HepG2 (cell line): ENCODE measurements around the gene WDR31. TPM values are rescaled to one million over a fixed set of nuclear protein-coding genes. Genes with fewer than 3 reads are reported as not detected.

Experiments used
- ADNP ChIP-seq: sonication (generic); formaldehyde crosslinking; IDR thresholded peaks from 2 replicates; pipeline ENCODE4 v1.4.0; 2020; ENCODE audit warnings: missing genetic modification reagents
- DR1 ChIP-seq: sonication (generic); formaldehyde crosslinking; IDR thresholded peaks from 2 replicates; pipeline ENCODE4 v1.8.0; 2021; ENCODE audit warnings: mild to moderate bottlenecking, missing genetic modification reagents, inconsistent platforms
- IRF1 ChIP-seq: sonication (generic); formaldehyde crosslinking; IDR thresholded peaks from 2 replicates; pipeline ENCODE4 v1.4.0; 2020; ENCODE audit warnings: low read depth, mild to moderate bottlenecking, missing genetic modification reagents
- LCORL ChIP-seq, 2 experiments: fragments of 450-650 bp in 1 of 2; sonication (generic) in 1 of 2; formaldehyde crosslinking in 1 of 2; IDR thresholded peaks; 2 replicates each; pipeline versions ENCODE4 v1.5.0 to v1.6.1; 2017 to 2020; ENCODE audit warnings: antibody characterized with exemption in 1 of 2, missing genetic modification reagents in 1 of 2
- MAX ChIP-seq: IDR thresholded peaks from 2 replicates; pipeline ENCODE4 v1.6.1; 2012; ENCODE audit warnings: inconsistent platforms
- PREB ChIP-seq: sonication (generic); formaldehyde crosslinking; IDR thresholded peaks from 2 replicates; pipeline ENCODE4 v1.4.0; 2020; ENCODE audit warnings: missing genetic modification reagents
- ZBTB46 ChIP-seq: sonication (generic); formaldehyde crosslinking; IDR thresholded peaks from 2 replicates; pipeline ENCODE4 v1.4.0; 2020; ENCODE audit warnings: mild to moderate bottlenecking, missing genetic modification reagents, borderline replicate concordance
- ZBTB8A ChIP-seq: sonication (generic); formaldehyde crosslinking; IDR thresholded peaks from 2 replicates; pipeline ENCODE4 v1.4.0; 2020; ENCODE audit warnings: mild to moderate bottlenecking, low read depth, missing genetic modification reagents, borderline replicate concordance
- ZFP82 ChIP-seq: sonication (generic); formaldehyde crosslinking; IDR thresholded peaks from 2 replicates; pipeline ENCODE4 v1.5.1; 2020; ENCODE audit warnings: mild to moderate bottlenecking, missing genetic modification reagents, borderline replicate concordance
- ZNF652 ChIP-seq: IDR thresholded peaks from 2 replicates; pipeline ENCODE4 v1.6.1; 2016; ENCODE audit warnings: low read depth, borderline replicate concordance
- ZNF660 ChIP-seq: sonication (generic); formaldehyde crosslinking; IDR thresholded peaks from 2 replicates; pipeline ENCODE4 v1.5.1; 2020; ENCODE audit warnings: mild to moderate bottlenecking, low read depth, missing genetic modification reagents, borderline replicate concordance
- polyA plus RNA-seq, 8 experiments: library from polyadenylated mRNA; depleted of rRNA in 3 of 8; stranded (reverse) in 7 of 8; unstranded in 1 of 8; fragments of >200 nt; fragmentation: Illumina TruSeq in 4 of 8; extraction: Trizol in 4 of 8; gene quantifications; 2 replicates each; pipeline versions ENCODE4 v1.2.1 to v1.2.3, GENCODE V29; 2011 to 2016; ENCODE audit warnings: low read depth in 4 of 8, missing spikeins in 1 of 8, mixed read lengths in 1 of 8; ENCODE audit not compliant: insufficient read depth in 1 of 8
- total RNA-seq, 5 experiments: library from RNA; depleted of rRNA; stranded (reverse); fragments of >200 nt; fragmentation: Illumina TruSeq; extraction: Trizol; gene quantifications; 2 replicates each; pipeline ENCODE4 v1.2.3, GENCODE V29; 2016; ENCODE audit warnings: low read depth in 1 of 5

WDR31 gene
- total and polyA plus RNA-seq, 2 of the 13 experiments (the other 11 are each of a cell fraction or from before 2014, with no cell fraction given), result 0.33 to 1.7 TPM

- TF ChIP-seq IRF1 (no peak), LCORL (IDR thresholded peaks at IDR 0.05) (no peak), LCORL (CRISPR knock-in tag; IDR thresholded peaks at IDR 0.05) (no peak), ZNF660 (CRISPR knock-in tag) (no peak), MAX (no peak), PREB (CRISPR knock-in tag) (no peak), ZNF652 (CRISPR knock-in tag) (no peak), DR1 (CRISPR knock-in tag) (no peak), ZFP82 (CRISPR knock-in tag) (no peak), ZBTB8A (CRISPR knock-in tag) (no peak), ZBTB46 (no peak), ADNP (CRISPR knock-in tag) (no peak)
Observed at GRCh38 chr9:113290052-113290607, 49.9 kb downstream of the WDR31 start (continued).
